ENCODE results near the gene ARL5B.

Gene ARL5B

DNA sequence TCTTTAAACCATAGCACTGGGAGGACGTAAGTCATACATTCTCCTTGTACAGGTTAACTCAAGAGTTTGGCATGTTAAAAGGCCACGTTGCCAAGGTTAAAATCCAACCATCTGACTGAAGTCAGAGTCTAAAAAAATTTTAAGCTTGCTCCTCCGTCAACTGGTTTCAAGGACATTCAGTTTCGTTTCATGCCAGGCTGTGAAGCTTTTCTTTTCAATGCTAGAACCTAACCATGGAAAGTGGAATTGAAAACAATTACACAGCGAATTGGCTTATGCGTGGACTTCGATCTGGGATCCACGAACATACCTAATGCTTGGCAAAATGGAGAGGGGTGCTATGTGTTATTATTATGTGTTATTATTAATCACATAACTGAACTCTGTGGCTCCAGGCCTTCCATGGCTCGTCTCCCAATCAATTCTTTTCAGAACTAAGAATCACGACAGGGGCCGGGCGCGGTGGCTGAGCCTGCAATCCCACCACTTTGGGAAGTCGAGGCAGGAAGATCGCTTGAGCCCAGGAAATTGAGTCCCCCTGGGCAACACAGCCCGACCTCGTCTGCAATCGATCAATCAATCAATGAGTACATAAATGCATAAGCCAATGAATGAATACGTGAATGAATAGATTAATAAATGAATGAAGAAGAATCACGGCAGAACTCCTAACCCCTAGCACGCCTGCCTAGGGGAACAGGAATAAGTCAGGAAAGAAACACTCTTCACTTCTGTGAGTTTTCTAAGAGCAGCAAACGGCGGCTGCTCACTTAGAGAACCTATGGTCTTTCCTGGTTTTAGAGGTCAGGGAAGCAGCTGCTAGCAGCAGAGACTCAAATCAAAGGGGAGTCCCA, 733 bp upstream of the ARL5B start:
- no peak for DNase-seq (ENCODE audit: low read depth in 3 of 3)

DNA sequence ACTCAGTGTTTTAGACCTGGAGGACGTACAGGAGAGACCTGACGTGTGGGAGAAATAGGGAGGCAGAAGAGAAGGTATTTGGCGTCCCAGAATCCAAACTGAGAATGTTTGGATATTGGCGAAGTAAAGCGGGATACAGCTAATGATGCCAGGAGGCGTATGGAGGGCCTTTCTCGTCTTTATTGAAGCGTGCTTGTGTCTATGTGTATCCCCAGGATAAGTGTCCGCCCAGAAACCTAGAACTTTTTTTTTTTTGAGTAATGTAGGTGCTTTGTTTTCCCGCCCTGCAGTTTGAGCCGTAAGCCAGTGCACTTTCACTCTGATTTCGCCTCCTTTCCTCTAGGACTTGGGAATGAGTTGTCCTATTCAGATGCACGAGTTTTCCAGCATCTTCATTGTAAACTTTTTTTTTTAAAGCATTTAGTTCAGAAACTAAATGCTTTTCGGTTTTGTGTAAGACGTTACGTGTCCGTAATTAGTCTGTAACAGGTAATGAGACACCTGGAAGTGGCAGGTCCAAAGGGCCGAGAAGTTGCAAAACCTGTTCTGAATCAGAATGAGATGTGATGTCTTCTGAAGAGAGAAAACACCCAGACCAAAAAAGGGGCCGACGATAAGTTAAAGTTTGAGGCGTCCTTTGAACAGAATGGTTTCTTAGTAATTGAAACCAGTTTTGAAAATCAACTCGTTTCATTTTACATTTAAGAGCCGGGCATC, 746 bp downstream of the ARL5B start:
- no peak for DNase-seq (ENCODE audit: low read depth in 3 of 3)

DNA sequence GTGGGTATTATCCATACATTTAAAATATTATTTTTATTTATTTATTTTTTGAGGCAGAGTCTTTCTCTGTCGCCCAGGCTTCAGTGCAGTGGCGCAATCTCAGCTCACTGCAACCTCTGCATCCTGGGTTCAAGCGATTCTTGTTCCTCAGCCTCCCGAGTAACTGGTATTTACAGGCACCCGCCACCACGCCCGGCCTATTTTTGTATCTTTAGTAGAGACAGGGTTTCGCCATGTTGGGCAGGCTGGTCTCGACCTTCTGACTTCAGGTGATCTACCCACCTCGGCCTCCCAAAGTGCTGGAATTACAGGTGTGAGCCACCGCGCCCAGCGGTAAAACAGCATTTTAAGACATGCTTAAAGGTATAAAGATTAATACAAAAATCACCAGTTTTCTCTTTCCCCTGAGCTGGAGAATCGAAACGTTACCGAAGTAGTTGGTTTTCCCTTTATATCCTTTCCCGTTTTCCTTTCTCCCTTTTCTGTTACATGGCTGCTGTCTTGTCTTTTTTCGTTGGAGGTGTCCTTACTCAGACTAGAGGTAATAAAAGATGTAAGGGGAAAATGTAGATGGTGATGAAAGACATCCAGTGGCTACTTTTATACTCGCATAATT, 1.7 kb downstream of the ARL5B start:
- no peak for DNase-seq (ENCODE audit: low read depth in 3 of 3)

DNA sequence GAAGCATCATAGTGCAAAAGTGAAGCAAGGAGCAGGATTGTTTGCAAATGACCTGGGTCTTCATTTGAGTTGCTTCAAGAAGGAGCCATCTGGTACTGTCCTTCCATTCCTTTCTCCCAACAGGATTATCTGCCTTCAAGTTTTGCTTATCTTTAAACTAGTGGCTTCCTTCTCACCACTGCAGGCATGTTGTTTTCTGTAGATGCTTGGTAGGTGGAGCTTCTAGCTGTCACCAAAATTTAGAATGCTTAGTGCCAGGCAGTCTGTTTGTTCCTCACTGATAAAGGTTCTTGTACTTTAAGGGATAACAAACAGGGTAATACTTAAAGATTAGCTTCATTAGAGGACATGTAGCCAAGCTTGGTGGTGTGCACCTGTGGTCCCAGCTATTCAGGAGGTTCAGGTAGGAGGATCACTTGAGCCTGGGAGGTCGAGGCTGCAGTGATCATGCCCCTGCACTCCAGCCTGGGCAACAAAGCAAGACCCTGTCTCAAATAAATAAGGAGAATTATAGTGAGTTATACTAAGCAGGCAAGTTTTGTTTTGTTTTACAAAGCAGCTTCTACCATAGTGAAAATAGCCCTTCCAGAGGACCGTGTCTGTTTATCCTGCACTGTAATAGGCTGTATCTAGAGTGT, 5.7 kb downstream of the ARL5B start:
- DNase-seq (ENCODE audit: low read depth in 3 of 3), result no peak

DNA sequence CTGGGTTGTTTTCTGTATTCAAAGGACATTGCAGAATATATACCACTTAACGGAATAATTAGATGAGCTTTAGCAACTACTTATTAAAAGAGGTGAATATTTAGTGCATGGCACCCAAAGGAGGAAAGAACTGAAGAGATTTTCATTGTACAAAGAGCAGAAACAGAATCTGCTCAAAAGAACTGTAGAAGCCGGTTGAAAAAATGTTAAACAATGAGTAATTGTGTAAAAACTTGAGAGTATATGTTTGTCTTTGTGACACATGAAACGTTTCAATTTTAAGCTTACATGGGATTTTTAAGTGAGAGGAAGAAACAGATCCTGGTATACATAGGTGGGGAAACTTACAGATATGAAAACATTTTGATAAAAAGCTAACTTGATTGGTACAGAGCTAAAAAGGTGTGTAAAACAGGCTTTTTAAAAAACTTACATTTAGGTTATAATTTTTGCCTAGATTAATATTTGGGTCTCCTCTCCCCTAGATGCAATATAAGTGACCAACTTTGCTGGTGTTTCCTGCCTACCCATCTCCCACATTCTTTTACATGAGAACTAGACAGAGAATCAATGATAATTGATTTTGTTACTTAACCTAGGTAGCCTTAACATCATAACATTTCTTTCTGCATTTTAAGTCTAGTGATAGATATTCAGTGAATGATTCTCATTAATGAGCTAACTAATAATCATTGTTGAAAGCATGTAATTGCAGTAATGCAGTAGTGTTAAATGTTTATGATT, 6.8 kb downstream of the ARL5B start:
- DNase-seq (ENCODE audit: low read depth in 3 of 3), result no peak

DNA sequence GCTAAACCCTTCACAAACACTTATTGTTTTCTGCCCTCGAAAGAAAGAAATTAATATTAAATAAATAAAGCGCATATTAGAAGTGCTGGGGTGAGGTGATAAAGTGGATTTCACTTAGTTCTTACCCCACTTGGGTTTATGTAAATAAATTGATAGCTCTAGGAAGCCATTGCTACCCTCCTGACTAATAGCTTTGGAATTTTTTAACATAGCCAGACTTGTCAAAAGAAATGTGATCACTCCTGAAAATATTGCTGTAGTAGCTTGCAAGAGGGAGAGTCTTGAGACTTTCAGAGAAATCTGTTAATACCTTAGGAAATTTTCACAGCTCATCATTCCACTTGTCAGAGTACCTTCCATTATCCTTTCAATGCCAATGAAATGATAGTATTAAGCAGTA, 7.6 kb downstream of the ARL5B start:
- no peak for DNase-seq (ENCODE audit: low read depth in 3 of 3)

DNA sequence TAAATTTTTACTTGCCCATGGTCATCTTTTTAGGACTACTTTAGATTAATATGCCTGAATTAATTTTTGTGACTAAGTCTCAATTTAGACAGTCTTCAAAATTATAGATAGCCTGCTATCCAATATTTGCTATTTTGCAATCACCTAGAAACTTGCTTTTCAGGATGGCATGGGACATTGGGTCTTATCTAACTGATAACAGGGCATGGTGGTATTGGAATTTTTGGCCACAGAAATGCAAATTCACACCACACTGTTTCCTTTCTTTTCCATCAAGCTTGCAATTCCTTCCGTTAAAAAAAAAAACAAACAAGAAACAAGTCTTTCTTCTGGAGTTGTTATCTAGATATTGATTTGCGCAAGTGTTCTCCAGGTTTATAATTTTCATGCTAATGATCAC, 8.8 kb downstream of the ARL5B start:
- DNase-seq (ENCODE audit: low read depth in 3 of 3), result no peak

DNA sequence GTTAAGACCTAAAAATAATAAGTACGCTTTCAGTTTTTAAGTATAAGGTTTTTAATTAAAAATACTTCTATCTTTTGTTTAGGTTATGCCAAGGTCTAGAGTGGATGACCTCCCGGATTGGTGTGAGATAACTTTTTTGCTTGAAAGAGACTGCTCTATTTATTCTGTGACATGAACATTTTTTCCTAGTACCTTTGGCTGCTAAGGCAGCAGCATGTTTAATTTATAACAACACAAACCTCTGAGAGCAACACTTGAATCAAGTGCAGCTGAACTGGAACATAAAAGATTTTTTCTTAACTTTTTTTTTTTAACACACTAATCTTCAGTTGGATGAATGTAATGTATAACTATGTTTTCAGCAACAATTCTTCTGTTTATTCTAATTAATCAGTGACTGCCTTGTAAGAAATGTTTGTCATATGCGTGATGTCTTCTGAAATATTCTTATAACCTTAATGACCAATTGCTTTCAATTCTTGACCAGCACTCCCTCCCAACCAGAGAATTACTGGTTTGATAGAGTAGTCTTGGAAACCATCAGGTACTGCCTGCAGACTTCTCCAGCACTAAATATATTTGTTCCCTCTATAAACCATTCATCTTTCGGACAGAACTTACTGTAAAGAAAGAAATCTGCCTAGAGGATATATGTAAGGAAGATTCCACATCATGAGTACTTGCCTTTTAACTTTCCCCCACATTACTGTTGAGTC, 16.0 kb downstream of the ARL5B start:
- no peak for DNase-seq (ENCODE audit: low read depth in 3 of 3)

DNA sequence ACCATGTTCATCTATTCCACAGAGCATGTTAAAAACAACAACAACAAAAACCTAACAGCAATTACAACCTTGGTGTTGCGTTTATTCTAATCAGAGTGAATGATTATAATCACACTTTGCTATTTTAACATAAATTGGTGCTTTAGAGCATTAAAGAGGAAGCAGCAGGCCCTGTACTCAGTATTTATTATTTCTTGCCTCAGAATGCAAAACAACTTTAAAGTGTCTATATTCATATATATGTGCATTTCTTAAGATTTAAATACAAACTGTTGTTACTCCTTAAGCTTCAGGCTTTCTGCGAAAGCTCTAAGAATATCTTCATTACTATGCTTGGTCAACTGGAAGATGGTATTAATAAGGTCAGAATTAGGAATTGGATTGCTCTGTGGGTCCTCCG, 21.5 kb downstream of the ARL5B start:
- DNase-seq (ENCODE audit: low read depth in 3 of 3), result no peak

DNA sequence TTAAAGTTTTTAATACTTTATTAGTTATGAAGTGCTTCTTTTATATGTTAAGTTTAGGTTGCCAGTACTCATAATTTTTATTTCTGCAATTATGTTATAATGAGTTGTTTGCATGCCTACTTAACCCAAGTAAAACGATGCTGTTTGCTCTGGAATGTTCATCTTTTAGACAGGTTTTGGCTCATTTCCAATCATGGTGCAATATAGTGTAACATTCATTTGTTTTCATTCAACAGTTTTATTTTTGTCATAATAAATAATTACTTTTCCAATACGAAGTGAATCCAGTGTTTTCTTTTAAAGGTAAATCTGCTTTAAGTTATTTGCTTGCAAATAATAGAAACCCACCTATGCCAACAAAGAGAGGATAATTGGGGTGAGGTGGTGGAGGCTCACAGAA, 22.1 kb downstream of the ARL5B start:
- no peak for DNase-seq (ENCODE audit: low read depth in 3 of 3)

DNA sequence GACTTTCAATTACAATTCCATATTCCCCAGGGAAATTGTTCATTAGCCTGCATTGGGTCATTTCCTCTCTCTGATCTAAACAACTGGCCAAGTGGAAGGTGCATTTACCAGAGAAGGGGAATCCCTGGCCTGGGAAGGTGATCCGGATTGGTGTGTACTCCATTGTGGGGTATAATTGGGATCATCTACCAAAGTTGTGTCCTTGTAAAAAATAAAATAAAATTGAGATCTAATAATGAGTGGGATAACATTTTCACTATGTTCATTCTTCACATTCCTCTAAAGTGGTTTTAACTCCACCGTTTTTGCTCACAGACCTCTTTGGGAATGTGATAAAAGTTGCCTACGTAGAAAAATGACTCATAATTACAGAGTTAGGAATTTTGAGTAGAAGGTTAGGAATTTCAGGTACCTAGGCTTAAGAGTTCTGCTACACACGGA, 22.8 kb downstream of the ARL5B start:
- no peak for DNase-seq (ENCODE audit: low read depth in 3 of 3)

DNA sequence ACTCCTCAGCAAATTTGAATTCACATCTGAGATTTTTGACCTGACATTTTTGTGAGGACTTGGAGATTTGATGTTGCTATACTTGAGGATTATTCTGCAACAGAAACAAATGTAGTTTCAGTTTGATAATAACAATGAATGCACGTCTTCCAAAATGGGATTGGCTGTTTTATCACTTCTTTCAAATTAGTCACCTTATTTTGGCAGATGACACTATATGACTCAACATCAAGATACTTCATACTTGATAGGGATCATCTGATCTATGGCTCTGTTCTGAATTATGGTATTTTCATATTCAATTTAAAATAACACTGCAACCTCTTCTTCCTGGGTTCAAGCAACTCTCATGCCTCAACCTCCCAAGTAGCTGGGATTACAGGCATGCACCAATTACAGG, 24.2 kb downstream of the ARL5B start:
- DNase-seq (ENCODE audit: low read depth in 3 of 3), result no peak

DNA sequence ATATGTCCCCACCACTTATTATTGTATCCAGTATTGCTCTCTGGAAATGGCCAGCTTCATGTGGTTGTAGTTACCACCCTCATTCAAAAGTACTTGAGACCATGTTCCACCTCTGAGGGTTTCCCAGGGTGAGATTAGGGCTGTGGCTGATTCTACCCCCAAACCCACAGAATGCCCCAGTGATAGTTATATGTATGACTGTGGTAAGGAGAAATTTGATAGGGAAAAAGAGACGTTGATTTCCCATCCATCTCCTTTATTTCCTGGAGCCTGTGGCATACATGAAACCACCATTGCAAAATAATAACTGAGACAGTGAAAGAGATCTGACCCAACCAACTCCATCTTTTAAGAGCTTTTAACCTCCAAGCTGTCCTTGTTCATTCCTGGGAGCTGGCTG, 25.2 kb downstream of the ARL5B start:
- no peak for DNase-seq (ENCODE audit: low read depth in 3 of 3)

DNA sequence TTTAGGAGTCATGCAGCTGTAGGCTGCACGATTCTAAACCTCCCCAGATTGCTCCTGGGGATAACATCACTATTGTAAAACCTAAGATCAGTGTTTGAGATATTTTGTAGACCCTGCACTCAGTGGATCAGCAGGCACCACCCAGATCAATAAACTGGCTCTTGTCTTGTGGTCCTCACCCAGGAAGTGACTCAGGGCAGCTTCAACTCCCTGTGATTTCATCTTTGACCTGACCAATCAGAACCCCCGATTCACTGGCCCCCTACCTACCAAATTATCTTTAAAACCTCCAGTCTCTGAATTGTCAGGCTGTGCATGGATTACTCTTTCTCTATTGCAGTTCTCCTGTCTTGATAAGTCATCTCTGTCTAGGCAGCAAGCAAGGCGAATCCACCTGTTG, 25.7 kb downstream of the ARL5B start:
- no peak for DNase-seq (ENCODE audit: low read depth in 3 of 3)

DNA sequence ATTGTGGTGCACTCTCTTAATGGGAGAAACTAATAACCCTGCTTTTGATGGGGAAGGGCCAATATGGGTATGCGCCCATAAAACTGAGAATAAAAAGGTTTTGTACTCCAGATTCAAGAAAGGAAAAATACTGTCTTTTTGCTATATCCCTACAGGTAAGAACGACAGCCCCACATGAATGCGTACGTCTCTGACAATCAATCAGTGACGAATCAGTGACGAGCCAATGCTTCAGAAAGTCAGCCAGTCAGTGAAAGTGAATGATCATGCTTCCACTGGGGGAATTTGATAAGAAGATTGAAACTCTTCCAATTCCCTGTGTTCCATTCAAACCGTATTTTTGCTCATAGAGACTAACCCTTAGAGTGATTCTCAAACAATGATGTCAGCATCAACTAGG, 26.3 kb downstream of the ARL5B start:
- no peak for DNase-seq (ENCODE audit: low read depth in 3 of 3)

DNA sequence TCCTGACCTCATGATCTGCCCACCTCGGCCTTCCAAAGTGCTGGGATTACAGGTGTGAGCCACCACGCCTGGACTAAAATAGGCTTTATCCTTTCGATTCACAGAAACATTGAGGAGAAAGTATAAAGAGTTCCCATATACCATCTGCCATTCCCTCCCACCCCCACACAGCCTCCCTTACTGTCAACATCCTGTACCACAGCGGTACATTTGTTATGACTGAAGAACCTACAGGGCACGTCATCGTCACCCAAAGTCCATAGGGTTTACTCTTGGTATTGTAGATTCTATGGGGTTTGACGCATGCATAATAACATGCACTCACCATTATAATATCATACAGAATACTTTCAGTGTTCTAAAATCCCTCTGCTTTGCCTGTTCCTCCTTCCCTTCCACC, 28.0 kb downstream of the ARL5B start:
- DNase-seq (ENCODE audit: low read depth in 3 of 3), result no peak

DNA sequence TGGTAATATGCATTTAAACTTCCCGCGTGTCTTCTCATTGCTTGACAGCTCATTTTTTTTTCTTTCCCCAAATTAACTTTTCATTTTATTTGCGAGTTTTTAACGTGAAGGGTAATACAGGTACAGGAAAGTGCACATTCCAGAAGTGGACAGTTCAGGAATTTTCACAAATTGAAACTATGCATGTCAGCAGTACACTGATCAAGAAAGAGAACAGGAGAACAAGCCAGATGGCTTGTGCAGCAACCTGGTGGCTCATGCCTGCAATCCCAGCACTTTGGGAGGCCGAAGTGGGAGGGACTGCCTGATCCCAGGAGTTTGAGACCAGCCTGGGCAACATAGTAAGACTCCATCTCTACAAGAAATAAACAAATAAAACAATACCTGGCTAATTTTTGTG, 28.5 kb downstream of the ARL5B start:
- no peak for DNase-seq (ENCODE audit: low read depth in 3 of 3)

DNA sequence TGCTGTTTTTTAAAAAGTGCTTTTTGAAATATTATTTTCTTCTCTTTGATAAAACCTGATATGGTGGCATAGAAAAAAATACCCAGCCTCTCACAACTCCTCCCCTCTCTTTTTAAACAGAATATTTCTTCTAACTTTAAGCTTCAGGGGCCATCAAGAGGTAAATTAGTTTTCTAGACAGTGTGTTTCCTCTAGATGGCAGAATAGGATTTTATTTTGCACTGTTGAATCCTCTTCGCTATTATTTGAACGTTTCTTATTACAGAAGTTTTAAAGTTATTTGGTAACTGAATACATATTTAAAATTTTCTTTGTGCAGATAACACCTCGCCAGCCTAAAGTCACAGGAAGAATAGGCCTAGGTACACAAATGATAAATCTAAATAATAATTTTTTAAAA, 30.3 kb downstream of the ARL5B start:
- DNase-seq (ENCODE audit: low read depth in 3 of 3), result no peak

DNA sequence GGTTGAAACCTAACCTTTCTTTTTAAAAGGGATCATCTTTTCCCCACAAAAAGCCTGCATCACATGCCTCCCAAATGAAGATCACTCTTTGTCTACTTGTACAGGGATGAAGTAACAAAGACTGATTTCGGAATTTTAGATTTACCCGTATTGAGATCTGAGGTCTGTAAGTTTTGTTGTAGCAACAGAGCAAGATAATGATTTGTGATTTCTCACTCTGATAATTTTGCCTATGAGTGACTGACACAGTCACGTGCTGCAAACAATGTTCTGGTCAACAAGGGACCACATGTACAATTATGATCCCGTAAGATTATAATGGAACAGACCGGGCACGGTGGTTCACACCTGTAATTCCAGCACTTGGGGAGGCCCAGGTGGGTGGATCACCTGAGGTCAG, 31.3 kb downstream of the ARL5B start:
- DNase-seq (ENCODE audit: low read depth in 3 of 3), result no peak

DNA sequence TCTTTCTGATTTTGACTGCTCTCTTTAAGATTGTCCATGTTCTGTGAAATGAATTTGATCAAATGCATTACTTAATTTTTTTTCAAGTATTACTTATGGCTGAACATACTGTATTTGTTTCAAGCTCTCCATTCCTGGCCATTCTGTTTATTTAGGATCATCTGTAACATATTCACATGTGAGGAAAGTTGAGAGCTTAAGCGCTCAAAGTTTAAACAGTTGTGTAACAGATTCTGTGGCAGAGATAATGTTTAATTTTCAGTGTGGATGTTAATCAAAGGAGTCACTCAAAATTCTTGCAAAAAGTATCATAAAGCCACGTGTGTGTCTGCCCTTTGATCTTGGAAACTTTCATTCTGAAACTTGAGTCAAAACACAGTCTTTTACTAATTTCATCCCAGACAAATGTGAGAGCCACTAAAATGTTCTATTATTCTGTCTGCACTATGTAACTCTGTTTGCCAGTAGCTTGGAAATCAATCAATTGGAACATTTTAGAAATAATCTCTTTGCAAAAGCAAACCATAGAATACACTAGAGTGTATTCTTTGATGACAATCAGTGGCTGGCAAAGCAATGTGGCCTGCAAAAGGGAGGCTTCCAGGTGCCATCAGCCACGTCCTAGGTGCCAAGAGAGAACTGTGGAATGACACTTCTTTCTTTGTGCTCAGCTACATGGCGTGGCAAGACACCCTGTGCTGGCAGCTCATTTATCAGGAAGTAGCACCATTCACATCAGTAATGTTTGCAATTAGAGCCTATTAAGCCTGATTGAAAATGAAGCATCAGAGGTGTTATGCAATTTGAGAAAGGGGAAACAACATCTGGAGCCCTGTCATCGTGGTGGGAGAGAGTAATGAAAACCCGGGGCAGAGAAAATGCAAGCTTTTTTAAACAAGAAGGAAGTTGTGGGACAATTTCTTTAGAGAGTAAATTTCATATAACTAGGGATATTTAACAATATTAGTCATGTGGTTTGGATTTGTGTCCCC, 40.9 kb downstream of the ARL5B start:
- no peak for DNase-seq (ENCODE audit: low read depth in 3 of 3)

Data from stimulated activated CD4-positive, alpha-beta T cell treated with anti-CD3 and anti-CD28 coated beads, TNF-alpha, amount 100 ng/mL, for 4 hours (primary cell).